ENCODE results near the gene CELF4. TPM values are rescaled to one million over a fixed set of nuclear protein-coding genes. Genes with fewer than 3 reads are reported as not detected.

Gene CELF4
- total RNA-seq, 3 donors from 2014 or later (not counting 1 experiment from before 2014, with no cell fraction given), result not detected

DNA sequence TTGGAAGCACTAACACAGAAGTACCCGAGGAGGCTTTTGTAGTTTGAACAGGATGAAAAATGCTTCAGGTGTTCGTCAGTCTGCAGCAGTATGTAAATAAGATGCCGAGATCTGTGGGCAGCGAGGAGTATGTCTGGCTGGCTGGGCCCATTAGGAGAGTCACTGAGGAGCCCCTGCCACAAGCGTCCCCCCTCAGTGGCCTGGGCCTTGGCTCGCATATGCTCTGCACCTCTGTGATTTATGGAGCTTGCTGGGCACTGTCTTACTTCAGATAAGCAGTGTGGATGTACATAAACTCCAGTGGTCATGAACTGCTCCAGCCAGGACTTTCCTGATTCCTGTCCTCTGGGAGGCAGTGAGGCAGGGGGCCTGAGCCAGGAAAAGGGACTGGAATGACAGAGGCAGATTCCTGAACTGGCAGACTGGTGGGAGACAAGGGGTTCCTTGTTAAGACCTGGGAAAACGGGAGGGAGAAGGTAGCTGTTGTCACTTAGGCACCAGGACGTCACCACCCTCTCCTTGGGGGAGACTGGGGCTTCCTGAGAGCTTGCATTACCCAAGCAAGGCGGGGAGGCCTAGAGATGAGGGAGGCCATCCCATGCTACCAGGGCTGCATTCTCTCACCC is 46.0 kb downstream of the CELF4 start:
- H3K36me3 ChIP-seq (ENCODE audit: control insufficient read depth, insufficient read depth, low read length), result no peaks in the 10 kb centered on the region
- H3K4me3 Mint-ChIP-seq, result no peak overlapping the region

DNA sequence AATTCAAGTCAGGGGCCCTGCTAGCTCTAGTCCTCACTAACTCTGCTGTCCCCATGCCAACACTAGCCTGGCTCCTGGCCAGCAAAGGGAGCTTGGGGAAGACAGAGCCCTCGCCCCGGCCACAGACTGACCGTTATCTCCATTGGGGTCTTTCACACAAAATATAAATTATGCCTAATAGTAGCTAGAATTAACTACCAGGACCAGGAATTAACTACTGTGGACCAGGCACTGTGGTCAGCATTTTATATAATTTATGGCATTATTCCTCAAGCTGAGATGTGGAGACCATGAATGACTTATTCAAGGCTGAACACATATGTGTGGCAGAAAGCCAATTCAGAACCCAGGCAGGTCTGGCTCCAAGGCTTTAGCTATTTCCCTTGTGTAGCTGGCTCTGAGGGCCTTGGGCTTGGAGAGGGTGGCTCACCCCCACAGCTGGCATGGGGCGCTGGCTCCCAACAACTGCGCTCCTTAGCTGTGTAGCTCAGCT is 49.2 kb downstream of the CELF4 start:
- Histone ChIP-seq H3K4me1 (ENCODE audit: control insufficient read depth, insufficient read depth, low read length) (no peaks in the 10 kb centered on the region), H3K4me3 (ENCODE audit: low read length) (no peak overlapping the region), H3K27me3 (ENCODE audit: control insufficient read depth, insufficient read depth, low read length) (no peaks in the 10 kb centered on the region), H3K9me3 (ENCODE audit: control insufficient read depth, insufficient read depth, low read length) (no peaks in the 10 kb centered on the region), H3K36me3 (ENCODE audit: control insufficient read depth, insufficient read depth, low read length) (no peaks in the 10 kb centered on the region), H3K27ac (ENCODE audit: low read length) (no peak overlapping the region)
- intact Hi-C loops (cut with micrococcal nuclease), result no loop called here
- WGBS (ENCODE audit: insufficient coverage), result 92% methylated on average over 5 of the region's 5 CpGs
- DNase-seq (no peak), ATAC-seq (no peak)
- no peaks in the 10 kb centered on the region for H3K36me3 Mint-ChIP-seq
- H3K27me3 Mint-ChIP-seq (ENCODE audit: low read depth in 2 of 2), result peaks cover 0 to 4% of the 10 kb centered on the region in 2 donors
- H3K4me1 Mint-ChIP-seq, result no peaks in the 10 kb centered on the region
- no peak for TF ChIP-seq CTCF (IDR thresholded peaks at IDR 0.05)
- no peak overlapping the region for H3K4me3 Mint-ChIP-seq
- H3K9me3 Mint-ChIP-seq, result peaks cover 4 to 7% of the 10 kb centered on the region in 2 donors
- no peak overlapping the region for H3K27ac Mint-ChIP-seq

More for the DNA sequence above, 46.0 kb downstream of the CELF4 start:
- H3K27me3 ChIP-seq (ENCODE audit: control insufficient read depth, insufficient read depth, low read length), result no peaks in the 10 kb centered on the region
- no peaks in the 10 kb centered on the region for H3K9me3 ChIP-seq (ENCODE audit: control insufficient read depth, insufficient read depth, low read length)
- intact Hi-C loops (cut with micrococcal nuclease), result no loop called here
- DNase-seq (no peak), ATAC-seq (no peak)
- no peak overlapping the region for H3K27ac Mint-ChIP-seq
- H3K4me1 Mint-ChIP-seq, result no peaks in the 10 kb centered on the region
- peaks cover 13 to 25% of the 10 kb centered on the region in 2 donors for H3K27me3 Mint-ChIP-seq (ENCODE audit: low read depth in 2 of 2)
- no peak overlapping the region for H3K4me3 ChIP-seq (ENCODE audit: low read length)
- H3K36me3 Mint-ChIP-seq, result no peaks in the 10 kb centered on the region
- no peak overlapping the region for H3K27ac ChIP-seq (ENCODE audit: low read length)
- no peak for TF ChIP-seq CTCF (IDR thresholded peaks at IDR 0.05)
- no peaks in the 10 kb centered on the region for H3K4me1 ChIP-seq (ENCODE audit: control insufficient read depth, insufficient read depth, low read length)
- no peaks in the 10 kb centered on the region for H3K9me3 Mint-ChIP-seq
- WGBS (ENCODE audit: insufficient coverage), result 75% methylated on average over 9 of the region's 9 CpGs

- Mint-ChIP-seq H3K36me3 (no peaks in the 10 kb centered on the region), H3K4me1 (no peaks in the 10 kb centered on the region), H3K27me3 (ENCODE audit: low read depth in 2 of 2) (peaks cover 0 to 4% of the 10 kb centered on the region in 2 donors), H3K4me3 (no peak overlapping the region), H3K9me3 (peaks cover 4 to 9% of the 10 kb centered on the region in 2 donors), H3K27ac (no peak overlapping the region)
- intact Hi-C loops (cut with micrococcal nuclease), result no loop called here
- WGBS (ENCODE audit: insufficient coverage), result 100% methylated on average over 3 of the region's 3 CpGs
- Histone ChIP-seq H3K4me1 (ENCODE audit: control insufficient read depth, insufficient read depth, low read length) (no peaks in the 10 kb centered on the region), H3K27ac (ENCODE audit: low read length) (no peak overlapping the region), H3K4me3 (ENCODE audit: low read length) (no peak overlapping the region), H3K36me3 (ENCODE audit: control insufficient read depth, insufficient read depth, low read length) (no peaks in the 10 kb centered on the region), H3K9me3 (ENCODE audit: control insufficient read depth, insufficient read depth, low read length) (no peaks in the 10 kb centered on the region), H3K27me3 (ENCODE audit: control insufficient read depth, insufficient read depth, low read length) (no peaks in the 10 kb centered on the region)
- ATAC-seq (no peak), DNase-seq (no peak)
- TF ChIP-seq CTCF (IDR thresholded peaks at IDR 0.05), result no peak
These were observed 50.6 kb downstream of the CELF4 start for GRCh38 chr18:37514953-37515352.

DNA sequence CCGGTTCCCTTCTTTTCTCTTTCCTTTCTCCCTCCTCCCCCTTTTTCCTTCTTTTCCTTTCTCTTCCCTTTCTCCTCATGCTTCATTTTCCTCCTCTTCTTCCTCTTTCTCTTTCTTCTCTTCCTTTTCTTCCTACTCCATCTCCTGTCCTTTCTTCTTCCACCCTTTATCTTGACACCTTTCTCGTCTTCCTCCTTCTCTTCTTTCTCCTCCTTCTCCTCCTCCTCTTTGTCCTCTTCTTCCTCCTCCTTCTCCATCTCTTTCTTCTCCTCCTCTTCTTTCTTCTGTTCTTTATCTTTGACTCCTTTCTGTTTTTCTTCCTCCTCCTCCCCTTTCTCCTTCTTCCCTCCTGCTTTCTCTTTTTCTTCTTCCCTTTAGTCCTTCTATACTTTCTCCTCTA is 53.2 kb downstream of the CELF4 start:
- no peak for DNase-seq
- Histone ChIP-seq H3K27me3 (ENCODE audit: control insufficient read depth, insufficient read depth, low read length) (no peaks in the 10 kb centered on the region), H3K9me3 (ENCODE audit: control insufficient read depth, insufficient read depth, low read length) (no peaks in the 10 kb centered on the region), H3K4me3 (ENCODE audit: low read length) (no peak overlapping the region), H3K27ac (ENCODE audit: low read length) (no peak overlapping the region), H3K4me1 (ENCODE audit: control insufficient read depth, insufficient read depth, low read length) (no peaks in the 10 kb centered on the region), H3K36me3 (ENCODE audit: control insufficient read depth, insufficient read depth, low read length) (no peaks in the 10 kb centered on the region)
- Mint-ChIP-seq H3K36me3 (no peaks in the 10 kb centered on the region), H3K27ac (no peak overlapping the region), H3K4me3 (no peak overlapping the region), H3K4me1 (no peaks in the 10 kb centered on the region), H3K27me3 (ENCODE audit: low read depth in 2 of 2) (peaks cover 0 to 4% of the 10 kb centered on the region in 2 donors), H3K9me3 (peaks cover 4 to 9% of the 10 kb centered on the region in 2 donors)
- ATAC-seq, result no peak
- TF ChIP-seq CTCF (IDR thresholded peaks at IDR 0.05), result no peak
- intact Hi-C loops (cut with micrococcal nuclease), result no loop called here
- WGBS (ENCODE audit: insufficient coverage), result 77% methylated on average over 2 of the region's 2 CpGs
